ENCODE results near the gene CACNA1H.

CACNA1H gene

GRCh38 chr16:1192384-1193073 lies 39.6 kb downstream of the CACNA1H start:
- H3K4me3 ChIP-seq (ENCODE audit: low read depth, low read length) = no peak overlapping the region
- TF ChIP-seq CTCF (IDR thresholded peaks at IDR 0.05; ENCODE audit: low read depth, low read length, missing control alignments) = no peak
- no peak for DNase-seq (ENCODE audit: low read depth)

GRCh38 chr16:1193143-1193824 lies 40.4 kb downstream of the CACNA1H start:
- TF ChIP-seq CTCF (IDR thresholded peaks at IDR 0.05; ENCODE audit: low read depth, low read length, missing control alignments) = no peak
- no peak overlapping the region for H3K4me3 ChIP-seq (ENCODE audit: low read depth, low read length)
- no peak for DNase-seq (ENCODE audit: low read depth)

GRCh38 chr16:1193825-1194581 lies 41.1 kb downstream of the CACNA1H start:
- no peak for TF ChIP-seq CTCF (IDR thresholded peaks at IDR 0.05; ENCODE audit: low read depth, low read length, missing control alignments)
- DNase-seq (ENCODE audit: low read depth) = no peak
- no peak overlapping the region for H3K4me3 ChIP-seq (ENCODE audit: low read depth, low read length)

- peak; percentile 56 for TF ChIP-seq CTCF (IDR thresholded peaks at IDR 0.05; ENCODE audit: low read depth, low read length, missing control alignments)
- DNase-seq (ENCODE audit: low read depth) = no peak
- no peak overlapping the region for H3K4me3 ChIP-seq (ENCODE audit: low read depth, low read length)
Observed at GRCh38 chr16:1194665-1195392, 41.9 kb downstream of the CACNA1H start.

GRCh38 chr16:1195393-1195666 lies 42.4 kb downstream of the CACNA1H start:
- no peak overlapping the region for H3K4me3 ChIP-seq (ENCODE audit: low read depth, low read length)
- no peak for DNase-seq (ENCODE audit: low read depth)
- TF ChIP-seq CTCF (IDR thresholded peaks at IDR 0.05; ENCODE audit: low read depth, low read length, missing control alignments) = no peak

- no peak for TF ChIP-seq CTCF (IDR thresholded peaks at IDR 0.05; ENCODE audit: low read depth, low read length, missing control alignments)
- DNase-seq (ENCODE audit: low read depth) = no peak
- H3K4me3 ChIP-seq (ENCODE audit: low read depth, low read length) = no peak overlapping the region
Observed at GRCh38 chr16:1196494-1196893, 43.6 kb downstream of the CACNA1H start.

Data from GM12864 (cell line).